Amniotic epithelial cell (primary cell): Measurements from ENCODE around the gene OR52D1.

Source experiments
- DNase-seq: peaks from one replicate; pipeline ENCODE4 v3.0.0-alpha.2; 2010; ENCODE audit warnings: low read depth

Gene OR52D1

GRCh38 chr11:5514841-5515240, 26.4 kb downstream of the OR52D1 start:
- DNase-seq = no peak

DNA sequence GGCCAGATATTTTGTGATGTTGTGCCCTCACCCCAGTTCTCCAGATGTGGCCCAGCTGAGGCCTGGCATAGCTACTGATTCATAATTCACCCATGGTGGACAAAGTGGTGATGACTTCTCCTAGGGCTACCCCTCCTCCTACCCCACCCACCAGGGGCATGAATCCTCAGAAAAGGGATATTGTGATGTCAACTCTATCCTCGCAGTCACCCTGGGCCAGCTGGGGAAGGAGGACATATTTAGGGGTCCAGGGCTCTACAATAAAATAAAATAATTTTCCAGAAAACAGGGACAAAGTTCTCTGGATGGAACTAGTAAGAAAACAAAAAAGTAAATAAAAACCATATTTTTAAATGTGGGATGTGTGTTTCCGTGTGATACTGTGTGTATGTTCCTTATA, 28.1 kb downstream of the OR52D1 start, which contains the start of gene UBQLNL:
Gene UBQLNL (minus strand): TSS at position 101 of the 400 bp plus-strand sequence. CDS start 258 bp downstream, outside the sequence.
- no peak for DNase-seq

- no peak for DNase-seq
Measured at GRCh38 chr11:5521540-5521939, 33.1 kb downstream of the OR52D1 start.

- DNase-seq = no peak
Measured at GRCh38 chr11:5522308-5522707, 33.8 kb downstream of the OR52D1 start.

- no peak for DNase-seq
Measured at GRCh38 chr11:5524756-5525155, 36.3 kb downstream of the OR52D1 start.

DNA sequence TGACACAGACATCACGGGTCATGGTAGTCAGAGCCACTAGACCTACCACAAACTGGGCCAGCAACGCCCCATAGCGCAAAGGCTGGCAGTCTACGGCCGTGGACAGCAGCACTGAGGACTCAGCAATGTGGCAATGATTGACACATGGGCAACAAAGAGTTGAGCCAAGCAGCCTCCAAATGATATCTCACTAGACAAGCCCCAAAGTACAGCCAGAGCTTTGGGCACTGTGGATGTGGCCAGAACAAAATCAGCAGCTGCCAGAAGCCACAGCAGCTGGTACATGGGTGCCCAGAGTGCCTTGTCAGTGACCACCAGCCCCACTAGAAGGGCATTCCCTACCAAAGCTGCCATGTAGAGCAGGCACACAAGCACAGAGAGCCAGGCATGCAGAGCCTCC, 39.2 kb downstream of the OR52D1 start:
- no peak for DNase-seq

GRCh38 chr11:5528495-5528894, 40.0 kb downstream of the OR52D1 start:
- DNase-seq = no peak

DNA sequence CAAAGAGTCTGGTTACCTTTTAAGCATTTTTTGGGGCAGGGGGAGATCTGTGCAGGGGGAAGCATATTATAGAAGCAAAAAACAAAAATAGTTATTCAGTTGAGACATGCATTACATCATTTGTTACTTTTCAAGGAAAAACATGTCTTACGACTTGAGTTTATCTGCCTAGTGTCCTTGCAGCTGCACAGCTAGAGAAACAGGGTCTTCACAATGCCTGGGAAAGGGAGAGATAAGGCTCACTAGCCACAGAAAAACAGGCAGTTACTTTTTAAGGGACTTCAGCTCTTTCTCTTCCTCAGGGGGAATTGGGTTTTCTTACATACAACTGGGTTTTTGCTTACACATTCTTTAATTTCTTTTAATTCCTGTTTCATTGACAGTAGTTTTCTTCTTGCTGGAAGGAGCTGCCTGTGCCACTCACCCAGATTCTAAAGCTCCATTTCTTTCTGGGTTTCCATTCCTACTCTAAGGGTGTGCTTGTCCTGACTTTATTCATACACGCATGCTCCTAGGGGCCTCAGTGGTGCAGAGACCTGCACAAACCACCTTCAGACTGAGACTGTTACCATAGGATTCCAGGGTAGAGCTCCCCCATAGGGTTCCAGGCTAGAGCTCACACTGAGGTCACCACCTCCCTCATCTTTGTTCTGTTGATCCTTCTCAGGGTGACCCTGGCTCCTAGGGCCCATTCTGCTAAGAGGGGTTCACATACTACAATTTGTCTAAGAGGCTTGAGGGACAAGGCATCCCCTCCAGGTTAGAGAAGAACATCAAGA, 42.8 kb downstream of the OR52D1 start:
- DNase-seq = no peak

DNA sequence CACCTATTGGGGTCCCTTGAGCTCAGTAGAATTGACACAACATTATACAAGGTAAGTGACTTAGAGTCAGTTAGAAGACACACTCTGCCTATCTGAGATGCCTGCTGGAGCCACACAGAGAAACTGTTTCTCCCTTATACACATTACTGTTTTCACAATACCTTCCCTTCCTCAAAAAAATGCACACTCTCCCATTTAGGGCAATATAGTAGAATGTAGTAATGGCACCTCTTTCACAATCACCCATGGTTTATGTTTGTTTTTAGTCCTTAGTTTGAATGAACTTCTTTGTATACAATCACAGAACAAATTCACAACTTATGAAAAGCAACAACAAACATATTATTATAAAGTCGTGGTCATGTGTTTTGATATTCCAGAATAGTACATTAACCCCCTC, 45.6 kb downstream of the OR52D1 start:
- DNase-seq = peak; percentile 3

DNA sequence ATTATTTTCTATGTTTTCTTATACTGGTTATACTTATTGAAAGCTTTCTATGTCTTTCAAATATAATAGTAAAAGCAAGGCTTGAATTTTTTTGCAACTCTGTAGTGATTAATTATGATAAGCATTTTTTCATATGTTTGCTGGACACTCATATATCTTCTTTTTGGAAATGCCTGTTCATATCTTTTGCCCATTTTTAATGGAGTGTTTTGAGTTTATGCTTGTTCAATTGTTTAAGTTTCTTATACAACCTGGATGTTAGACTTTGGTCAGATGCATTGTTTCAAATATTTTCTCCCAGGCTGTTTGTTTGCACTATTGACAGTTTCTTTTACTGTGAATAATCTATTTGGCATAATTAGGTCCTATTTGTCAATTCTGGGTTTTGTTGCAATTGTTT, 48.0 kb downstream of the OR52D1 start:
- DNase-seq = no peak
